ENCODE measurements around the gene CHRNA4.

- TF ChIP-seq POLR2A (IDR thresholded peaks at IDR 0.05): no peak
- TF ChIP-seq CTCF (IDR thresholded peaks at IDR 0.05): no peak
Measured at GRCh38 chr20:63315240-63315689, 45.9 kb downstream of the CHRNA4 start.
